SKM-1 treated with dmso at 0.1 percent for 144 hours (cell line): ENCODE results near the gene SLC3A2.

ENCODE experiments used
- DNase-seq: peaks from one replicate; lab custom pipeline; 2025; ENCODE audit not compliant: unreplicated experiment; lab: John Stamatoyannopoulos, UW

SLC3A2 gene

DNA sequence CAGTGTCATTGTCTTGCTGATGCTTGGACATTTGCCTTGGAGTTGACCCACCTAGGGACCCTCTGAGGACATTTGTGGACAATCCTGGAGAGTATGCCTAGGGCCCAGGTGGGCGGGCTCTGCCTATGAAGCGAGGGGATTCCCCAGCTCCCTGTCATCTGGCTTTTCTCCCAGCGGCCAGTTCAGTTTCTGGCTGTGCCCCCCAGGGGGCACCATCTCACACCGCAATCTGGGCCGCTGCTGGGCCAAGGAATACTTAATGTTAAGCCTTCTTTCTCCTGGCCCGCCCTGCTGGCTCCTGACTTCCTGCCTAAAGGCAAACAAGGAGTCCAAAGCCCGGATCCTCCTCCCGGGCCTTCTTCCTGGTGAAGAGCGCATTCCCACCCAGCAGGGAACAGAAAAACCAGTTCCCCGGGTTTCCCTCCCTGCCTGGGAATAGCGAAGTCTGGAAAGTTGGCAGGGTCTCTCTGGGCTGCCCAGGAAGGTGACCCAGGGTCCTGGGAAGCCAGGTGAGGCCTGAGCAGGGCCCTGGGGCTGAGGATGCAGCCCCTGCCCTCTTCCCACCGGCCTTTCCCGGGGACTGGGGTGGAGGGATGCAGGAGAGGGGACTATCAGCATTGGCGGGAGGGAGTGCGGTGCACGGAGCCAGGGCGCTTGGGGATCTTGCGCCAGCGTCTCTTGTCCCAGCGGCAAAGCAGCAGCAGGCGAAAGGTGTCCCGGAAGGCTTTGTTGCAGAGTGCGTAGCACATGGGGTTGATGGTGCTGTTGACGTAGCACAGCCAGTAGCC, 28.6 kb downstream of the SLC3A2 start:
- DNase-seq = no peak

- DNase-seq = no peak
Observed at GRCh38 chr11:62910141-62910882, 29.6 kb downstream of the SLC3A2 start.

DNA sequence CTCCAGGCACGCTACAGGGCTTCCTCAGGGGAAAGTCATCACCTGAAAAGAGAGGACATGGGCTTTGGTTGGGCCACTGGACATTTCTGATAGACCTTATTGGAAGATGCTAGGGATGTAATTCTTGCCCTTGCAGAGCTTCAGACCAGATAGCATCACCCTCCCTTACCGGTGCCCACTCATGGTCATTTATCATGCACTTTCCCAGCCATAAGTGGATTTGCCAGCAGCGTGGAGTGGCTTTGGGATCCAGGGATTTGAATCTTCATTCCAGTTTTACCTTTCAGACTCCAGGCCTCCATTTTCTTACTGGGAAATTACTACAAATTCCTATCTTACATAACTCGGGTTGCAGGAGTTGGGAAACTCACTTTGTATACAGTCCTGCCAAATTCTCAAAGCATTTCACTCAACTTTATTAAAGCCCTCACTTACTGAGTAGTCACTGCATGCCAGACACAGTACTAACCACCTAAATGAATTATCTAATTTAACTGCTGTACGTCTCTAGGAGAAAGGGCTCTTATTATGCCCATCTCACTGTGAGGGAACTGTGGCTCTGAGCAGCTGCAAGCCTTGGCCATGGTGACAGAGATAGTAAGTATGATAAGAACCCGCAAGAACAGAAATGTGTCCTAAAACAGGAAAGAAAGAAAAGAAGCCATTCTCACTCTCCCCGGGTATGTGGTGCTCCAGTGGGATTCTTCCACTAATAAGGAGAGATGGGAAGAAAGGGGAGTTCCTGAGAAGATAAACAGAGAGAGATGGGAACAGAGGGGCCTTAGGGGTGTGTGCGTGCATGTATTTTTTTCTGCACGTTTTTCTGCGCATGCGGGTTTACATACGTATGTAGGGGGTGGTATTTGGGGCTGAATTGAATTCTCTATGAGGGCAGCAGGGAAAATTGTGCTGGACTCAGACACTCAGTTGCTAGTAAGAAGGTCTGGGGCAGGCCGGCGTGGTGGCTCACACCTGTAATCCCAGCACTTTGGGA, 30.7 kb downstream of the SLC3A2 start:
- no peak for DNase-seq

DNA sequence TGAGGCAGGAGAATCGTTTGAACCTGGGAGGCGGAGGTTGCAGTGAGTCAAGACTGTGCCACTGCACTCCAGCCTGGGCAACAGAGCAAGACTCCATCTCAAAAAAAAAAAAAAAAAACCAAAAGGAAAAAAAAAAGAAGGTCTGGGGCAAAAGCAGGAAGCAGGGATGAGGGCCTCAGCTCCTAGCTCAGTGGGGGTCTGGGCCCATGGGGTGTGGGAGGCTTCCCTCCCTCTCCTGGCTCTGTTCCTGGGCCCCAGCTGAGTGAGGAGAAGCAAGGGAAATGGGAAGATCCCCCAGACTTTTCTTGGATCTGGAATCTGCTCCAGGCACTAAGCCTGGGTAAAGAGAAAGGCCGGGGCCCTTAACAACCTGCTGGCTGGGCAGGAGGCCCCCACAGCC, 31.6 kb downstream of the SLC3A2 start:
- no peak for DNase-seq

GRCh38 chr11:62914416-62914815, 33.7 kb downstream of the SLC3A2 start:
- DNase-seq = no peak

DNA sequence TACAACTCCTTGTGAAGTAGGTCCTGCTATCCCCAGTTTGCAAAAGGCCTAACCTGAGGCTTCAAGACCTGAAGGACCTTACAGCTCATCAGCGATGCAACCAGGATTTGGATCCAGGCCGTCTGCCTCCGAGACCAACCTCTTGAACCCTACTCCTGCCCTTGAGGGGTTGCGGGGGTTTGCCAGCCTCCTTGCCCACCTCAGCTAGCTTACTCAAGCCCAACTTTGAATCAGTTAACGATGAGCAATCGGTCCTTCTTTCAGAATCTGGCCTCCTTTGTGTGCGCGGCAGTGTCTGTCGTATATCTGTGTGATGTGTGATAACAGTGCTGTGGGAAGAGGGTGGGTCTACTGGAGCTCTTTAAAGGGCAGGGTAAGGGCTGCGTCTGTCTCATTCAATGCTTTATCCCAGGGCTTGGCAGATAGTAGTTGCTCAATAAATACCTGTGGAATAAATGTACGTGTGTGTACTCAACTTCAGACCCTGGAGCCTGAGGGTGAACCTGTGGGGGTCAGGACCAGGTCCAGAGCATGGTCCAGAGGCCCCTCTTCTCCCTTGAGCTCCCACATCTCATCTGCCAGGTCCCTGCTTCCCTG, 37.3 kb downstream of the SLC3A2 start:
- DNase-seq = no peak

DNA sequence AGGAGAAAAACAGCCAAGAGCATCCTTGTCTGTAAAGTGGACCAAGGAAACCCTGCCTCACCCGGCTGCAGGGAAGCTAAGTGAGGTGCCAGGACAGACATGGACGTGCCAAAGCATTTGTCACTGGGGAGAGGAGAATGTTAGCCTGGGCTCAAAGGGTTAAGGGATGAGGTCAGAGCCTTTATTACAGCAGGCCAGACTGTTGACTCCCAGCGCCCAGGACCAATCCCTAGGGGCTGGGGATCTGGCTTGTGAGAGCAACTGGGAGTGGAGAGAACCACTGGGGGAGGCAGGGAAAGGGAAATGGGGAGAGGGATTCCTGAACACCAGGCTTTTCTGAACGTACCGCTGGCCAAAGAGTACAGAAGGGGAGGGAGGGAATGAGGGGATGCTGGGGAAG, 37.8 kb downstream of the SLC3A2 start:
- DNase-seq = no peak

GRCh38 chr11:62919476-62919875, 38.8 kb downstream of the SLC3A2 start:
- no peak for DNase-seq

DNA sequence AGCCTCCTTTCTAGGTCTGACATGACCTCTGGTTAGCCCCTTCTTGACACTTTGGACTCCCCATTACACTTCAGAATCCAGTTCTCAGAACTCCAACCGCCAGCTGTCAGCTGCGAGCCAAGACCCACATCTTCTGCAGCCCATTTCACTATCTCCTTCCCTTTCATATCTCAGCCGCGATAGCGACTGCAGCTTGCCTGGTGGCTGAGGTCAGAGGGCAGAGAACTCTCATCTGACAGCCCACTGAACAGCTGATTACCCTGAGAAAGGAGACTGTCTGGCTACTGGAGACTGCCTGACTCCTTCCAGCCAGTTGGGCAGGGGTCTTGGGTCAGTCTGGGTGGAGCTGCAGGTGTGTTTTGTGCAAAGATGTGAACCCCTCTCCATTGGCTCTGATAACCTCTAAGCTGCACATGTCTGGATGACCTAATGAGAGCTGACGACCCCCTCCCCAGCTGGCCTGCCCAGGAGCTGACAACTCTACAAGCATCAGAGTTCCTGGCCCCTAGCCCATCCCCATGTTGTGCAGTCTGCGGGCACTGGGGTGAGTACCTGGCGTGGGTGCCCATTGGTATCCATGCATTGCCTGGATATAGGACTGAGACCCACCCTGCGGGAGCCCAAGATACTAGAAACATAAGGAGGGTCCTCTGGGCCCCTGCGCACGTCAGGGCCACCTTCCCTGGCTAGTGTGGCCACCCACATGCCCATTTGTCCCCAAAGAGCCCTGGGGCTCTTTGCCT, 39.4 kb downstream of the SLC3A2 start:
- DNase-seq = no peak

DNA sequence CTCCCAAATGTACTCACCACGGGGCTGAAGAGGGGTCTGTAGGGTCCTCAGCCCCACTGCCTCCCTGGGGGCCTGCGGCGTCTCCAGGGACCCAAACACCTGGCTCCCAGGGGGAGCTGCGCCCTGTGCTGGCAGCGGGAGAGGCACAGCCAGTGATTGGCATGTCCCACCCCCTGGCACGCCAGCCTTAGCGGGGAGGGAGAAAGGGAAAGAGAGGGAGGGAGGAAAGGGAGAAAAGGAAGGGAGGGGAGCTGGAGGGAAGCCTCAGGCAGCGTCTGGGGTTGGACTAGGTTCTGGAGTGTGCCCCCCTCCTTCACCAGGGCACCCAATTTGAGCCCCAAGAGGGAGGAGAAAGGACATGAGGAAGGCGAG, 40.5 kb downstream of the SLC3A2 start, which contains the start of gene CHRM1:
CHRM1 (minus strand) TSS at position 163 of the 372 bp plus-strand sequence. CDS start 10,263 bp downstream, outside the sequence.
- no peak for DNase-seq

GRCh38 chr11:62921573-62922188, 41.0 kb downstream of the SLC3A2 start:
- no peak for DNase-seq

DNA sequence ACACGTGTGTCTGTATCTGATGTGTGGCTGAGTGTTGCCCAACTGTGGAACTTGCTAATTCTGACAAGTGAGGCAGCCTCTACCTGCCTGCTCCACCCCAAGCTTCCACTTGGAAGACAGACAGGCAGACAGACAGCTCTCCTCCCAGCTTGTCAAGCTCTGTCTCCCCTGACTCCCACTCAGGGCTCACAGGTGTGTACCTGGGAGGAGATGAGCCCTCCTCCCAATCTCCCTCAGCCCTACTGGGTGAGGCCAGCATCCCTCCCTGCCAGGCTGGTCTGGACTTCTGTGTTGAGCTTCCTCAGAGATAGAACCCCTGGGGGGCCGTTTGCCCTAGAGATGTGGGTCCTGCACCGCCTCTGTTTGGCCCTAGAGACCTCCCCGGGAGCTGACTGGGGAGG, 41.5 kb downstream of the SLC3A2 start:
- DNase-seq = no peak

DNA sequence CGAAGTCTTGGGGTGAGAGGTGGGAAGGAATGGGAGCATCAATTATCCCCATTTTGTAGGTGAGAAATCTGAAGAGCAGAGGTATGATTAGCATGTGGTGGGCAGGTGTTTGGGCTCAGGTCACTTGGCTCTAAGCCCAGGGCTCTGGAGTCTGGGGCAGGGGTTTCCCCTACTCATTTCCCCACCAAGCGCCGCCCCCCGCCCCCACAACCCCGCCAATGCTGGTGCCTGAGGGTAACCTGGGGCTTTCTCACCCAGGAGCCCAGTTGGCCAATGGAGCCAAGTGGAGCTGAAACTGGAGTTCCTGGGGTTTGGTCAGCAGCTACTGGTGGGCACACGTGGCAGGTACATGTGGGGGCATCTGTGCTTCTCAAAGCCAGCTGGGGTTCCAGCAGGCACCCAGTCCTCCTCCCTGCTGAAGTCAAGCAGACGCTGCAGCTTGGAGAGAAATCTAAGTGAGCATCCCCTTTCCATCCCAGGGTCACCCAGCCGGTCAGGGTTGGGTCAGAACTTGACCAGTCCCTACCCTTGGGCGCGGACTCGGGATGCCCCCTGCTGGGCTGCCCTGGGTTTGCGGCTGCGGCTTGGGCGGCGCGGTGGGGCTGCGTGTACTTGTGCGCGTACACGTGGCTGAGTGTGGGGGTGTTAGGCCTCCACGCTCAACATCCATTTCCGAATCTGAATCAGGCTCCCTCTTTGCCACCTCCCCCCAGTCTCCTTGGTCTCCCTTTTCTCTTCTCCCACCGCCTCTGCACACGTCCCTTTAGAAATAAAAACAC, 42.1 kb downstream of the SLC3A2 start:
- DNase-seq = no peak

DNA sequence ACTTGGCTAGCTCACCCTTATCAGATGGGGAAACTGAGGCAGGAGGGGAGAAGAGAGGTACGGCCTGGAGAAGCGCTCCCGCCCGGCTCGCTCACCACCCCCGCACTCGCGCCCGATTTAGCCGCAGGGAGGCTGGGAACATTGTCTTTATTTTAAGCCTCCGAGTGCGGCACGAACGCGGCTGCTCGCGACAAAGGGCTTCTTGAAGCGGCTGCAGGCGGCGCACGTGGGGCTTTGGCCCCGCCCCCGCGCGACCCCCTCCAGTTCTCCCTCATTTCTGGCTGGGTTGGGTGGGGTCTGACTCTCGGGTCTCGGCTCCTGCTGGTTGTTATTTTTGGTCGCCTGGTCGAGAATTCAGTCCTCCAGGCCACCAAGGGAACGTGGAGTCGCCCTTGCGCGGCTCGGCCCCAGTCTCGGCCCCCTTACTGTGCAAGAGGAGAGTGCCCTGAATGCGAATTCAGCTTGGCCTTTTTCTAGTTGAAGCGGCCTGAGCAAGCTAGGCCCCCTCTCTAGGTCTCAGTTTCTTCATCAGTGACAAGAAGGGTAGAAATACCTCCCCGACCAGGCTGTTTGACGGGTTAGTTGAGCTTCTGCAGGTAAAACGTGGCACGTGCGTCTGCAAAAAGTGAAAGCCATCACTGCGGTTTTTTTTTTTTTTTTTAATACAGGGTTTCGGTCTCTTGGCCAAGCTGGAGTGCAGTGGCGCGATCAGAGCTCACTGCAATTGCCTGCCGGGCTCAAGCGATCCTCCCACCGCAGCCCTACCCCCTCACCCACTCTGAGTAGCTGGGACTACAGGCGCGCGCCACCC, 43.1 kb downstream of the SLC3A2 start:
- no peak for DNase-seq

- no peak for DNase-seq
Observed at GRCh38 chr11:62925308-62925707, 44.6 kb downstream of the SLC3A2 start.

GRCh38 chr11:62925745-62926679, 45.3 kb downstream of the SLC3A2 start:
- DNase-seq = no peak
